Stimulated activated CD4-positive, alpha-beta T cell treated with anti-CD3 and anti-CD28 coated beads, Interleukin-1b, Interleukin-23, amount 100 ng/mL, for 1 hour (primary cell): ENCODE data around the gene LSAMP.
"Not testable (repeated sequence)": the region's sequence is repeated elsewhere in the genome, so short reads cannot be mapped to it uniquely, and the experiment has no call there.

Source experiments
- DNase-seq, 2 donors: peaks; one replicate each; pipeline ENCODE4 v3.0.0-alpha.2; 2020; ENCODE audit warnings: low read depth in 2 of 2

Gene LSAMP

GRCh38 chr3:116240261-116240660 is 205.0 kb downstream of the LSAMP start:
- no peak for DNase-seq

GRCh38 chr3:116238846-116239565 is 206.3 kb downstream of the LSAMP start:
- DNase-seq = no peak

- DNase-seq = no peak
These were observed 211.5 kb downstream of the LSAMP start for GRCh38 chr3:116233711-116234357.

- no peak for DNase-seq
These were observed 214.8 kb downstream of the LSAMP start for GRCh38 chr3:116230431-116231020.

GRCh38 chr3:116226266-116226665 is 219.0 kb downstream of the LSAMP start:
- DNase-seq = no peak

- no peak for DNase-seq
These were observed 228.5 kb downstream of the LSAMP start for GRCh38 chr3:116216761-116217160.

GRCh38 chr3:116211901-116212300 is 233.4 kb downstream of the LSAMP start:
- DNase-seq = no peak

- DNase-seq = not testable (repeated sequence)
These were observed 236.5 kb downstream of the LSAMP start for GRCh38 chr3:116208830-116209229.

- no peak for DNase-seq
These were observed 244.2 kb downstream of the LSAMP start for GRCh38 chr3:116200956-116201690.

GRCh38 chr3:116199063-116199462 is 246.2 kb downstream of the LSAMP start:
- no peak for DNase-seq

GRCh38 chr3:116198087-116198486 is 247.2 kb downstream of the LSAMP start:
- no peak for DNase-seq

GRCh38 chr3:116192464-116192863 is 252.8 kb downstream of the LSAMP start:
- DNase-seq = no peak

- no peak for DNase-seq
These were observed 253.9 kb downstream of the LSAMP start for GRCh38 chr3:116191409-116191808.

- no peak for DNase-seq
These were observed 255.2 kb downstream of the LSAMP start for GRCh38 chr3:116190095-116190494.

- DNase-seq = no peak
These were observed 257.0 kb downstream of the LSAMP start for GRCh38 chr3:116188231-116188785.

- DNase-seq = no peak
These were observed 259.2 kb downstream of the LSAMP start for GRCh38 chr3:116186049-116186448.

- DNase-seq = no peak
These were observed 264.1 kb downstream of the LSAMP start for GRCh38 chr3:116181159-116181558.

GRCh38 chr3:116179091-116179490 is 266.2 kb downstream of the LSAMP start:
- no peak for DNase-seq

- no peak for DNase-seq
These were observed 268.2 kb downstream of the LSAMP start for GRCh38 chr3:116176974-116177555.

GRCh38 chr3:116166121-116166520 is 279.2 kb downstream of the LSAMP start:
- no peak for DNase-seq

GRCh38 chr3:116165641-116166040 is 279.6 kb downstream of the LSAMP start:
- no peak for DNase-seq

GRCh38 chr3:116165135-116165534 is 280.2 kb downstream of the LSAMP start:
- no peak for DNase-seq
